GM19324 (cell line): ENCODE measurements around the gene ENPP6.
A peak's percentile ranks its signal among the peaks of the same experiment; 100 is the strongest.

Source experiments
- ATAC-seq: cut with Tn5 transposase; IDR thresholded peaks from one replicate; pipeline ENCODE4 v1.9.1; 2021; ENCODE audit warnings: mild to moderate bottlenecking, moderate library complexity; ENCODE audit not compliant: unreplicated experiment, low FRiP score

ENPP6 gene

GRCh38 chr4:184112006-184112550 lies 105.6 kb downstream of the ENPP6 start:
- ATAC-seq: no peak

DNA sequence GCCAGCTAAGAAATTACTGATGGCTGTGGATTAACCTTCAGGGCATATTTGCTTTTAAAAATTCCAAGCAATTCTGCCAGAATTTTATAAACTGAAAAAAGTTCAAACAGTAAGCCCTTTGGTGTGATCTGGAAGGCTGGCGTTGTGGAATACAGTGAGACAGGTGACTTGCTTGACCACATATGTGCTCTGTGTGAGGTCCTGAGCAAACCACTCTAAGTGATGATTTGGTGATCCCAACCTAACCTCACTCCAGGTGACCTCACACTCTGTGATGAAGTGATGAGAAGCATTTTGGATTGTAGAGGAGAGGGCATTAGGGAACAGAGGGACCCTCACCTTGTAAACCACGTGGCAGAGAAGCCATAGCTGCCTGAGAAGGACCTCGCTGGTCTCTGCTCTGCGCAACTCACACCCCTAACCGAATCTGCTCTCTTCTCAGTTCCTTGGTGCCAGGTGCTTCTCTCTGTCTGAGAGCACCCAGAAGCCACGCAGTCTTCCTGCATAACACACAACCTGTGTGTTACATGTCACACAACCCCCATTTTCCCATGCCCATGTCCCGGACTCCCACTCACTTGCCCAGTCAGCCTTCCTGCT lies 106.3 kb downstream of the ENPP6 start:
- ATAC-seq: no peak

- no peak for ATAC-seq
Observed at GRCh38 chr4:184110452-184111224, 107.0 kb downstream of the ENPP6 start.

GRCh38 chr4:184108006-184108501 lies 109.6 kb downstream of the ENPP6 start:
- ATAC-seq: no peak

DNA sequence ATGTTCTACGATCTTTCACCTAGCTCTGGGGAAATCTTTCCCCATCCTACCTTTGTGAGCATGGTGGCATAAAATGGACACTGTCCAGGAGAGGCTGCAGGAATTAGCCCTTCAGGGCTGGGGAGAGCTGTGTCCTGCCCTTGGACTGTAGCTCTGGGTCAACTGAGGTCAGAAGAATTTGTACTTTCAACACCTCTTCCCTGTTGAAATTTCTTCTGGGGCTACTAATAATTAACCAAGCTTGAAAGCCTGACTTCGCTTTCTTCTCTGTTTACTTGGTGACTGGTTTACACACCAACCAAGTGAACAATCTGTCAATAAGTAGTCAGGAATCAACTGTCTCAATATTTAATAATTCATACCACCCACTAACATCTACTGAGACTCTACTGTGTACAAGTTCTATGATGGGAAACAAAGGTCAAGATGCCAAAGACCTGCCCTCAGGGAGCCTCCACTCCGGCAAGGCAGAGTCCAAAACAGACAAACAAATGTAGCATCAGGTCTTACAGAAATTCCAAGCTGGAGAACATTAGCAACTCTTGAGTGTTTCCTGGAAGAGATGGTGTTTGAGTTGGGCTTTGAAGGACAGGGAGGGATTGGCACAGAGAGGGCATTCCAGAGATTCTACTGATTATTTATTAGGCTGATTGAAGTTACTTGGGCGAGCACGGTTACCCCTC lies 113.1 kb downstream of the ENPP6 start:
- ATAC-seq: no peak

DNA sequence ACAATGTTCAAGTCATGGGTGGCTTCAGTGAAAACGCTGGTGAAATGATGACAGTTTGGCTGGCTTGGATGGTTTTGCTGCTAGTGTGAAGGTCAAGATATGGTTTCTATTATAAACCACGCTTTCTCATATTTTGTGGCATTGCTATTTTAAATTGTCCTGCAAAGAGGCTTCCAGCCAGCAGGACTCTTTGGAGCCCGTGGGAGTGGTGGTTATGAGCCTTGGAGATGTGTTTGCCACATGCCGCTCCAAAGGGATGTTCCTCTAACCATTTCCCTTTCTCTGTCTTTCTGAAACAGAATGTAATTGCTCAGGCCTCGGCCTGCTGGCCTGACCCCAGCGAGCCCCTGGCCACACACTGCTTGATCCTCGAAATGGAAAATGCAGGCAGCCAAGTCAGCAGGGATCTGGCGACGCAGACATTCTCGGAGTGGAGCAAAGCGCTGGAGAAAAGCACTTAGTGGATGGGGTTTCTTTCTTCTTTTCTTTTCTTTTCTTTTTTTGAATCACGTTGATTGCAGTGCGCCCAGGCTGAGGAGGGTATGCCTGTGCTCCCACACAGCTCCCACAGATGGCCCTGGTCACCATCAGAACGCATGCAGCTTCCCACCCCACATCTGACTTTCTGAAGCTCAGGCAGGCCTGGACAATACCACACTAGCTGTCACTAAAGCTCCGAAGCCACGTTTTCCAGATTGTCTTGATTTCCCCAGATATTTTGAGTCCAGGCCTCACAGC lies 114.0 kb downstream of the ENPP6 start:
- ATAC-seq: no peak

GRCh38 chr4:184102927-184103326 lies 114.7 kb downstream of the ENPP6 start:
- ATAC-seq: no peak

DNA sequence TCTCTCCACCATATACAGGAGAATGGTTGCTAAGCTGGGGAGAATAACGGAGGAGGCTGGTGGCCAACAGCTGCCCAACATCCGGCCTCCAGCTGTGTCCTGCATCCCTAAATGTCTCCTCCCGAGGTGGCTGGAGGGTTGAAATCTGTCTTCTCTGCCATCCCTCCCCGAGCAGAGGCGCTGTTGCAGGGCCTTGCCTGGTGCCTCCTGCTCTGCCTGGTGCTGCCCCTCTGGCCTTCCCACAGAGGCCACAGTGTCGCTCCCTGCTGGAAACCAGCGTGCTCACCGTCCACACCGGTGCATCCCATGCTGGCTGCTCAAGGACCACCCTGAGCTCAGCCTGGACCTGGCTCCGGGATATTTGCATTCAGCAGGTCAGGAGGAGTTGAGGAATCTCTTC lies 115.2 kb downstream of the ENPP6 start:
- no peak for ATAC-seq

GRCh38 chr4:184101711-184102110 lies 116.0 kb downstream of the ENPP6 start:
- no peak for ATAC-seq

DNA sequence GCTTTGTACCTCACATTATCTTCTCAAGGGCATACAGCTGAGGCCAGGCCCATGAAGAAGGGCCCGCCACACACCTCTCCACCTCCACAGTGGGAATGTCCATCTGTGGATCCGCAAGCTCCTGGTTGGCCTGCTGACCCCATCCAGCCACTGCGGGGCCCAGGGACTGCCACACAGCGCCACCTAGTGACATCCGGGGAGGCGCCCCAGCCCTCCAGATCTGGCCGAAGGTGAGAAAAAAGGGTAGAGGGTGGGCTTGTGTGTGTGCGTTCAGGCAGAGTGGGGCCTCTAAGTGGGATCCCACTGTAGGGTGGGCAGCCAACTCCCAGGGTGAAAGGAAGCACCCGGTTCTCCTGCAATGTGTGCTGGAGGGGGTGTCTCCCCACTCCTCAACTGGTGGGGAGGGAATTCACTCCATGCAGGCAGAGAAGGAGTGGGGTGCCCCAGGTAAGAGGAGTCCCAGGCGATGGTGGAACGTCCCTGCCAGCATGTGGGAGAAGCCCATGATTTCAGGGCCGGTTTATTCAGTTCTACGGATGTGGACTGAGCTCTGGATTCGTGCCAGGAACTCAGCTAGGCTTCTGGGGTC lies 117.3 kb downstream of the ENPP6 start:
- ATAC-seq: no peak

GRCh38 chr4:184099535-184099966 lies 118.1 kb downstream of the ENPP6 start:
- no peak for ATAC-seq

GRCh38 chr4:184099000-184099399 lies 118.7 kb downstream of the ENPP6 start:
- ATAC-seq: no peak

DNA sequence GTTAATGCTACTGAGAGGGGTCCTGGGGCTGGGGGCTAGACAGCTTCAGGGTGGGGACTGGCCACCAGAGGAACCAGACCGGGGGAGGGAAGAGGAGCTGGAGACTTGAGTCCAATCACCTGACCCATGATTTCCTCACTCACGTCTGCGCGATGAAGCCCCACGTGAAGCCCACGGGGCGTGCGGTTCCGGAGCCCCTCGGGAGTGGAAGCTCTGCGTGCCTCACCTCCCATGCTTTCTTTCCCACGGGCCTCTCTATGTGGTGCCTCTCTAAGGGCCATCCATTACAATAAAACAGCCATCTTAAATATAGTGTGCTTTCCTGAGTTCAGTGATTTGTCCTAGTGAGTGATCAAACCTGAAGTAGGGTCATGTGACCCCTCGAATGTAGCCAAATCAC lies 119.9 kb downstream of the ENPP6 start:
- no peak for ATAC-seq

DNA sequence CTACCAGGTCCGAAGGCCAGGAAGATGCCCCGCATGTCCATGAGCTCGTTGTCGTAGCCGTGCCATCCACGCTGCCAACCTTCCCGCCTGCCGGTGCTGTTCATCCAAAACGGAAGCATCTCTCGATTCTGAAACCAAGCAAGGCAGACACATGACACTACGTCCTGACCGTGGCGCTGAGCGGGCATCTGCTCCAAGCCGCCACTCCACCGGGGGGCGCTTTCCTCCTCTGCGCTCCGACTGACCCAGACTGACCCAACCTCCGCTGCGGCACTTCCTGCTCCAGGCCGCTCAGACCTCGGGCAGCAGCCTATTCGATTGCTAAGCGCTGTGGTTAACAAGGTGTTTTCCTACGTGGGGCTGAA lies 120.5 kb downstream of the ENPP6 start:
- ATAC-seq: peak; percentile 77

DNA sequence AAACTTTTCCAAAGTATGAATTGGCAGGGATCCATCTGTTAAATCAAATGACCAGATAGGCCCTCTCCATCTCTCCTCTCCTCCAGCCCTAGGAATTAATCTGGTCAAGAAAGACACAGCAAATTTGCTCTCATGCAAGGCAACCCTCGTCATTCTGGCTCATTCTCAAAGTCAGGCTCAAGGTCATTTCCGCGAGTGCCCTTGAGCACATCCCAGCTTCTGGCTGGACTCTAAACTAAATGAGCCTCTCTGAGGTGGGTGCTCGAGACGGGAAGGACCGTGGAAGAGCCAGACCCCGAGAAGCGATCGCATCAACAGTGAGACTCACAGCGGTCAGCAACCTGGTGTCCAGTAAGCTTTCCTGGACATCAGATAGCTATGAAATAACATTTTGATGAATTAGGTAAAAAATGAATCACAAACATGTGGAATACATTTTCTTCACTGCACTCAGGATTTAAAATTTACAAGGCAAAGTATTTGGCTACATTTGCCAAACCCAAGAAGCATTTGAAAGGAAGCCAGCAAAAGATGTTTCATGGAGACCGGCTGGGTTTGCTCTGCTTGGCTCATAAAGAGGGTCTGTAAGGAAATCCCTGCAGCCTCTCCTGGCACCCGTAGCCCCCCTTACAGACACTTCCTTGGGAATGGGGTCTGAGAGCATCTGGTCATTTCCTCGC lies 121.0 kb downstream of the ENPP6 start:
- no peak for ATAC-seq

- ATAC-seq: no peak
Observed at GRCh38 chr4:184094532-184095159, 123.0 kb downstream of the ENPP6 start.

DNA sequence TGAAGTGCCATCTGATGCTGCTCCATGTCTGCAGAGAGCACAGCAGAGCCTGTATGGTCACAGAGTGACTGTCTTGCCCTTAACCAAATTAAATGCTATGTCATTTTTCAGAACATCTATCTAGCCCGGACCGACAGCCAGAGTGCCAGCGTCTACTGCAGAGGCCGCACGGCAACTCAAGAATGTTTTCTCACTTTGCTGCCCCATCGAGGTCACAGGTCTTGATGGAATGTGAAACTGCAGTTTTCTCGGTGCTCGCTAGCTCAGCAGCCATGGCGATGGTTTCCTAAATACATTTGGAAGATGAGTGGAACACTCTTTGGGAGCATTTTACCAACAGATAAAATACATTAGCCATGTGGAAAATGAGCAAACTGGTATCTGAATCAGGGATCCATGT lies 125.7 kb downstream of the ENPP6 start:
- no peak for ATAC-seq

GRCh38 chr4:184090571-184090970 lies 127.1 kb downstream of the ENPP6 start:
- ATAC-seq: no peak

DNA sequence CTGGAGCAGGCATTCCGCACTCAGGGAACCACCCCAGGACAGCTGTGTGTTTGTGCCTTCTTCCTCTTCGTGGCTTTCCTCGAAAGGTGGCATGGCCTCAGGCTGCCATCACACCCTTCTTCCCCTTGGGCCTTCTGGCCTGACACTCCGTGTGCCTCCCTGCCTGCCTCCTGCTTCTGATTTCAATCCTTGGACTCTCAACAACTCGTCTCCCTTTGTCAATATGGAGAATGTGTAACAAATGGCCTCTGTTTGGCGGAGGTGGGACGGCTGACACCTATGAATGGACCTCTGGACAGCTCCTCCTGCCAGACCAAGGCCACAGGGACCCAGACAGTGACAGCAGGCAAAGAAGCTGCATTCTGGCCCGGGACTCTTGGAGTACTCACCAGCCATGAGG lies 137.0 kb downstream of the ENPP6 start:
- no peak for ATAC-seq
